Sigmoid colon (tissue), 7 donors: ENCODE measurements around the gene RAB13. TPM values are rescaled to one million over a fixed set of nuclear protein-coding genes. Genes with fewer than 3 reads are reported as not detected.
"Not testable (repeated sequence)": the region's sequence is repeated elsewhere in the genome, so short reads cannot be mapped to it uniquely, and the experiment has no call there.

Experiments used
- DNase-seq: peaks from one replicate; pipeline ENCODE4 v3.0.0-alpha.2; 2019
- H3K27ac ChIP-seq, 4 donors: fragments of 200-600 bp; sonication (generic); one replicate each; pipeline ENCODE4 v1.5.1; 2016 to 2019; ENCODE audit warnings: mild to moderate bottlenecking in 1 of 4
- H3K27me3 ChIP-seq, 3 donors: fragments of 200-600 bp; sonication (generic); one replicate each; pipeline ENCODE4 v1.5.1; 2019; ENCODE audit warnings: mild to moderate bottlenecking in 1 of 3
- H3K36me3 ChIP-seq, 4 donors: fragments of 200-600 bp; sonication (generic); one replicate each; pipeline ENCODE4 v1.5.1; 2016 to 2019
- H3K4me1 ChIP-seq, 4 donors: fragments of 200-600 bp; sonication (generic); one replicate each; pipeline ENCODE4 v1.5.1; 2017 to 2019
- H3K4me3 ChIP-seq, 4 donors: fragments of 200-600 bp; sonication (generic); one replicate each; pipeline ENCODE4 v1.5.1; 2017 to 2019; ENCODE audit warnings: mild to moderate bottlenecking in 2 of 4, moderate library complexity in 1 of 4
- H3K9me3 ChIP-seq, 4 donors: fragments of 200-600 bp in 3 of 4; sonication (generic) in 3 of 4; one replicate each; pipeline versions ENCODE4 v1.5.1 to v1.6.1; 2013 to 2019
- CTCF ChIP-seq, 4 experiments: fragments of 450-650 bp in 3 of 4; fragments of 200-600 bp in 1 of 4; IDR thresholded peaks; one replicate each; pipeline ENCODE4 v1.5.1; 2016 to 2019; ENCODE audit warnings: antibody characterized with exemption in 4 of 4, mild to moderate bottlenecking in 3 of 4, moderate library complexity in 2 of 4
- EP300 ChIP-seq, 4 donors: sonication (generic); formaldehyde crosslinking; IDR thresholded peaks; one replicate each; pipeline ENCODE4 v1.6.1; 2017; ENCODE audit warnings: antibody characterized with exemption in 4 of 4
- POLR2A ChIP-seq, 2 donors: fragments of 450-650 bp; IDR thresholded peaks; one replicate each; pipeline ENCODE4 v1.6.1; 2016; ENCODE audit warnings: antibody characterized with exemption in 2 of 2, mild to moderate bottlenecking in 2 of 2, moderate library complexity in 2 of 2
- POLR2AphosphoS5 ChIP-seq, 4 donors: sonication (generic); formaldehyde crosslinking; IDR thresholded peaks; one replicate each; pipeline ENCODE4 v1.6.1; 2017; ENCODE audit warnings: antibody characterized with exemption in 4 of 4
- WGBS, 2 donors: extraction: QIAGEN DNeasy Blood & Tissue Kit; methylation state at CpG; one replicate each; pipeline ENCODE4 v1.1.7; 2013; 5-methylcytosine and 5-hydroxymethylcytosine counted together
- intact Hi-C: fragments of 100-400 bp; cut with DNase I; formaldehyde crosslinking; loops from one replicate; pipeline ENCODE4 v1.15.1; 2023
- polyA plus RNA-seq, 3 donors: library from polyadenylated mRNA; stranded (reverse); fragments of 200-250 nt; gene quantifications; one replicate each; pipeline ENCODE4 v1.2.3, GENCODE V29; 2013
- total RNA-seq, 4 donors: library from RNA; depleted of rRNA; stranded (reverse); fragments of >200 nt; gene quantifications; one replicate each; pipeline ENCODE4 v1.1.0, GENCODE V29; 2016
- donor health status: healthy with polysubstance abuse.
- donor health status: Bipolar disorder and iron deficiency.
- donor health status: healthy.

The RAB13 gene
- total and polyA plus RNA-seq, 7 donors = 34.1 to 275 (median 72.8) TPM

- H3K27ac ChIP-seq = no peak overlapping the region
- H3K4me3 ChIP-seq = no peak overlapping the region
- no peak for DNase-seq
- H3K36me3 ChIP-seq = no peaks in the 10 kb centered on the region
- intact Hi-C loops = no loop called here
- TF ChIP-seq POLR2A (IDR thresholded peaks at IDR 0.05) = no peak
- TF ChIP-seq CTCF (IDR thresholded peaks at IDR 0.05) = no peak
- no peak for TF ChIP-seq EP300 (IDR thresholded peaks at IDR 0.05)
- no peak for TF ChIP-seq POLR2AphosphoS5 (IDR thresholded peaks at IDR 0.05)
- H3K4me1 ChIP-seq = no peaks in the 10 kb centered on the region
- WGBS, 2 donors = 85 to 93% methylated on average over 1 of the region's 1 CpG
- no peaks in the 10 kb centered on the region for H3K9me3 ChIP-seq
- no peaks in the 10 kb centered on the region for H3K27me3 ChIP-seq
These were observed 26.0 kb upstream of the RAB13 start for GRCh38 chr1:154012129-154012528.

- no peaks in the 10 kb centered on the region for H3K36me3 ChIP-seq
- no peak overlapping the region for H3K4me3 ChIP-seq
- TF ChIP-seq CTCF (IDR thresholded peaks at IDR 0.05) (no peak), POLR2A (IDR thresholded peaks at IDR 0.05) (no peak), EP300 (IDR thresholded peaks at IDR 0.05) (no peak), POLR2AphosphoS5 (IDR thresholded peaks at IDR 0.05) (no peak)
- WGBS, 2 donors = 94 to 97% methylated on average over 3 of the region's 3 CpGs
- no peak overlapping the region for H3K27ac ChIP-seq
- no peaks in the 10 kb centered on the region for H3K4me1 ChIP-seq
- intact Hi-C loops = no loop called here
- H3K9me3 ChIP-seq = no peaks in the 10 kb centered on the region
- no peak for DNase-seq
- no peaks in the 10 kb centered on the region for H3K27me3 ChIP-seq
These were observed 20.0 kb upstream of the RAB13 start for GRCh38 chr1:154006136-154006535.

- Histone ChIP-seq H3K9me3 (no peaks in the 10 kb centered on the region), H3K27ac (no peak overlapping the region), H3K4me1 (no peaks in the 10 kb centered on the region), H3K4me3 (no peak overlapping the region), H3K27me3 (no peaks in the 10 kb centered on the region), H3K36me3 (peaks cover 0 to 7% (median 2%) of the 10 kb centered on the region in 4 donors)
- TF ChIP-seq CTCF (IDR thresholded peaks at IDR 0.05) (no peak), EP300 (IDR thresholded peaks at IDR 0.05) (no peak), POLR2A (IDR thresholded peaks at IDR 0.05) (no peak), POLR2AphosphoS5 (IDR thresholded peaks at IDR 0.05) (no peak)
- no peak for DNase-seq
- WGBS, 2 donors = 86% methylated on average over 4 of the region's 4 CpGs
- intact Hi-C loops = no loop called here
These were observed 14.3 kb upstream of the RAB13 start for GRCh38 chr1:154000420-154000819.

GRCh38 chr1:153996882-153997281 is 10.7 kb upstream of the RAB13 start:
- DNase-seq, intact Hi-C loops, H3K9me3 ChIP-seq, H3K4me3 ChIP-seq, H3K27me3 ChIP-seq, H3K27ac ChIP-seq: not testable (repeated sequence)
- H3K4me1 ChIP-seq = peaks cover 0 to 20% (median 18%) of the 10 kb centered on the region in 4 donors
- WGBS, 2 donors = 93 to 95% methylated on average over 10 of the region's 10 CpGs
- H3K36me3 ChIP-seq = peaks cover 8 to 43% (median 18%) of the 10 kb centered on the region in 4 donors

- H3K36me3 ChIP-seq = peaks cover 11 to 47% (median 20%) of the 10 kb centered on the region in 4 donors
- no peaks in the 10 kb centered on the region for H3K9me3 ChIP-seq
- H3K27me3 ChIP-seq = no peaks in the 10 kb centered on the region
- H3K4me3 ChIP-seq = no peak overlapping the region
- H3K27ac ChIP-seq = peak overlapping the region in 1 of 4 donors; percentile 30
- TF ChIP-seq CTCF (IDR thresholded peaks at IDR 0.05) = no peak
- no peak for TF ChIP-seq EP300 (IDR thresholded peaks at IDR 0.05)
- TF ChIP-seq POLR2A (IDR thresholded peaks at IDR 0.05) = no peak
- TF ChIP-seq POLR2AphosphoS5 (IDR thresholded peaks at IDR 0.05) = no peak
- no peak for DNase-seq
- WGBS, 2 donors = 94 to 97% methylated on average over 11 of the region's 11 CpGs
- intact Hi-C loops = no loop called here
- H3K4me1 ChIP-seq = peaks cover 0 to 27% (median 26%) of the 10 kb centered on the region in 4 donors
These were observed 9.5 kb upstream of the RAB13 start for GRCh38 chr1:153995640-153996039.
